ENCODE data around the gene CRADD. TPM values are rescaled to one million over a fixed set of nuclear protein-coding genes. Genes with fewer than 3 reads are reported as not detected.
"Not testable (repeated sequence)": the region's sequence is repeated elsewhere in the genome, so short reads cannot be mapped to it uniquely, and the experiment has no call there.

Gene CRADD
- total RNA-seq, 2 donors from 2014 or later = 9.6 to 10.1 TPM

GRCh38 chr12:93711502-93711901, 34.3 kb downstream of the CRADD start:
- not testable (repeated sequence) for DNase-seq (ENCODE audit: low spot score in 2 of 2); ATAC-seq; H3K27ac Mint-ChIP-seq
- Mint-ChIP-seq H3K9me3 (peaks cover 20 to 28% of the 10 kb centered on the region in 2 donors), H3K36me3 (peaks cover 19 to 41% of the 10 kb centered on the region in 2 donors)

DNA sequence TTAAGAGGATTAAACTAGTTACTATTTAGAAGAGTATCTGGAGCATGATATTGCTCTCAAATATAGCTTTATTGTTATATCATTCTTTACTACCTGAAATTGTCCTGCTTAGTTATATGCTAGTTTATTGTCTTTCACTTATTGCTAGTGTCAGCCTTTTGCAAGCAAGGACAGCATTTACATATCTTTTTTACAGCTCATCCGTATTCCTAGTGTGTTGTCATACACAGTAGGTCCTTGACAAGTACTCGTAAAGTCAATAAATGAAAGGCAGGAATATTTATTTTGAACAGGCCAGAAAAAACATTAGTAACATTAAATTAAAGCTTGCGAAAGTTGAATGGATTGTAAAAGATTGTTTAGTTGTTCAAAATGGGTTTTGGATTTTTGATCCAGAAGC, 35.0 kb downstream of the CRADD start:
- Mint-ChIP-seq H3K36me3 (peaks cover 19 to 37% of the 10 kb centered on the region in 2 donors), H3K27ac (no peak overlapping the region), H3K9me3 (peaks cover 20 to 28% of the 10 kb centered on the region in 2 donors)
- DNase-seq (ENCODE audit: low spot score in 2 of 2) (no peak), ATAC-seq (no peak)

GRCh38 chr12:93713060-93713459, 35.9 kb downstream of the CRADD start:
- H3K36me3 Mint-ChIP-seq = peaks cover 26 to 37% of the 10 kb centered on the region in 2 donors

DNA sequence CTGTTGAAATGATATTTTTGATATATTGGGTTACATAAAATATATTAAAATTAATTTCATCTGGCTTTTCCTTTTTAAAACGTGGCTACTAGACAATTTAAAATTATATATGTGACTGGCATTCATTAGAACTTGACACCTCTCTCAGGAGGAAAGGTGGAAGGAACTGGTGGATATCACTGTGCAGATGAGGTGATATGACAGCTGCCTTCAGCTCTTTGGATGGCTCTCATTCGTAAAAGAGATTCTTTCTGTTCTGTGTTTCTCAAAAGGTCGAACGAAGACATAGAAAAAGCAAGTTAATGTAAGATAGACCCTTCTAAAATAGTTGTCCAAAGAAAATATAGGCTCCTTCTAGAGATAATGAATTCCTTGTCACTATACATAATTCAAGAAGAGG, 36.6 kb downstream of the CRADD start:
- Mint-ChIP-seq H3K36me3 (peaks cover 28 to 37% of the 10 kb centered on the region in 2 donors), H3K9me3 (peaks cover 15 to 28% of the 10 kb centered on the region in 2 donors), H3K27ac (no peak overlapping the region)
- no peak for DNase-seq (ENCODE audit: low spot score in 2 of 2)
- no peak for ATAC-seq

More at GRCh38 chr12:93713060-93713459, 35.9 kb downstream of the CRADD start:
- DNase-seq (ENCODE audit: low spot score in 2 of 2) = no peak
- Mint-ChIP-seq H3K27ac (no peak overlapping the region), H3K9me3 (peaks cover 21 to 28% of the 10 kb centered on the region in 2 donors)
- no peak for ATAC-seq

DNA sequence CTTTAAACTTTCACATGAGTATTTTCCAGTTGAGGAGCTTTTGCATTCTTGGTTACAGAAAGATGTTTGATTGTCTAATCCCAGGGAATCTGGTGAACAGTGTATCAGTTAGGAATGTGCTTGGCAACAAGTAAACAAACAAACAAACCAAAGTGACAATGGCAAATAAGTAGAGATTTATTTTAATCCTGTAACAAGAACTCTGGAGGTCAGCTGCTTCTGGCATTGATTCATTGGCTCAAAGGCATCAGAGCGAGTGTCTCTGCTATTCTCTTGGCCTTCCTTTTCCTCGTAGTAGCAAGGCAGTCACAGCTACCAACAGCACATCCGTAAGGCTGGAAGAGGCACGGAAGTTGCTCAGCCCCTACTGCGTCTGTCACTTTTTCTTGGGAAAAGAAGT, 37.2 kb downstream of the CRADD start:
- H3K9me3 Mint-ChIP-seq = peaks cover 13 to 27% of the 10 kb centered on the region in 2 donors
- H3K27ac Mint-ChIP-seq = no peak overlapping the region
- DNase-seq (ENCODE audit: low spot score in 2 of 2) (no peak), ATAC-seq (no peak)
- peaks cover 27 to 32% of the 10 kb centered on the region in 2 donors for H3K36me3 Mint-ChIP-seq

GRCh38 chr12:93719710-93720109, 42.5 kb downstream of the CRADD start:
- ATAC-seq (no peak), DNase-seq (ENCODE audit: low spot score in 2 of 2) (no peak)
- peaks cover 21 to 28% of the 10 kb centered on the region in 2 donors for H3K9me3 Mint-ChIP-seq
- no peak overlapping the region for H3K27ac Mint-ChIP-seq
- H3K36me3 Mint-ChIP-seq = peaks cover 24 to 39% of the 10 kb centered on the region in 2 donors

- H3K9me3 Mint-ChIP-seq = peaks cover 21 to 23% of the 10 kb centered on the region in 2 donors
- H3K27ac Mint-ChIP-seq = no peak overlapping the region
- no peak for ATAC-seq
- DNase-seq (ENCODE audit: low spot score in 2 of 2) = no peak
- peaks cover 24 to 39% of the 10 kb centered on the region in 2 donors for H3K36me3 Mint-ChIP-seq
Observed at GRCh38 chr12:93720559-93720958, 43.4 kb downstream of the CRADD start.

- H3K36me3 Mint-ChIP-seq = peaks cover 24 to 39% of the 10 kb centered on the region in 2 donors
- ATAC-seq = no peak
- peaks cover 21 to 23% of the 10 kb centered on the region in 2 donors for H3K9me3 Mint-ChIP-seq
- no peak overlapping the region for H3K27ac Mint-ChIP-seq
- no peak for DNase-seq (ENCODE audit: low spot score in 2 of 2)
Observed at GRCh38 chr12:93722179-93722578, 45.0 kb downstream of the CRADD start.

DNA sequence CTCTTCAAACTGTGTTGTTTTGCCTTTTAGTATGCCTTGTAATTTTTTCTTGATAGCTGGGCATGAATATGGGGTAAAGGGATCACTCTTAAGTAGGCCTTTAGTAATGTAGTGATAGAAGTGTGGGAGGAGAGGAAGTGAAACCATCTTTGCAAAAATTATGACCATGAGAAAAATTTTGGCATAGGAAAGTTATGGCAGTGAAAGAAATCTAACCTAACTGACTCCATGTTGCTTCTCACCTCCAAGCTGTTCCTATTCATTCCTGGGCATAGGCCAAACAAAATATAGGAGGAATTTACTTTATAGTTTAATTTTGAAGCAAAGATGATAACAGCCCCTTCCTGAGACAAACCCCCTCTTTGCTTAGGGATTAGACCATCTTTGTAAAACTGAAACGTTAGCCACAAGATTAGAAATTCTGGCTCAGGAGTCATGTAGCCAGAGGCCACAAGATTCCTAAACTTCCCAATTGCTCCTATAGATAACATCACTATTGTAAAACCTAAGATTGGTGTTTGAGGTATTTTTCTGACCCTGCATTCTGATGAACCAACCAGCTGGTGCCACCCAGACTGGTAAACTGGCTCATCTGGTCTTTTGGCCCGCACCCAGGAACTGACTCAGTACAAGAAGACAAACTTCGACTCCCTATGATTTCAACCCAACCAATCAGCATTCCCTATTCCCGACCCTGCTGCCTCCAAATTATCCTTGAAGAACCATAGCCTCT, 45.8 kb downstream of the CRADD start:
- Mint-ChIP-seq H3K36me3 (peaks cover 17 to 31% of the 10 kb centered on the region in 2 donors), H3K27ac (no peak overlapping the region), H3K9me3 (peaks cover 17 to 19% of the 10 kb centered on the region in 2 donors)
- DNase-seq (ENCODE audit: low spot score in 2 of 2) = no peak
- no peak for ATAC-seq

DNA sequence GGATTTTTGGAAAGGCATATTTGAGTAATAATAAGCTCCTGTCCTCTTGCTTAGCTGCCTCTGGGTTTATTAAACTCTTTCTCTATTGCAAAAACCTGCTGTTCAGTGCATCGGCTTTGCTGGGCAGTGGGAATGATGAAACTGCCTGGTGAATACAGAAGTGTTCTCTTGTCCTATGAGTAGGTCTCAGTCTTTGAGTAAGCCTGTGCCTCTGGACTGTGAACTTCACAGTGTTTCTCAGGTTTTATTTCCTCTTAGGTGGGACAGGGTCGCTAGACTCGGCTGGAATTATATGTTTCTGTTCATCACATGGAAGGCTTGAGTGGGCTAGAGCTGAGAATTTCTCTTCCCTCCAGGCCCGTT, 46.4 kb downstream of the CRADD start:
- Mint-ChIP-seq H3K36me3 (peaks cover 12 to 26% of the 10 kb centered on the region in 2 donors), H3K9me3 (peaks cover 14 to 16% of the 10 kb centered on the region in 2 donors), H3K27ac (no peak overlapping the region)
- ATAC-seq (no peak), DNase-seq (ENCODE audit: low spot score in 2 of 2) (no peak)

DNA sequence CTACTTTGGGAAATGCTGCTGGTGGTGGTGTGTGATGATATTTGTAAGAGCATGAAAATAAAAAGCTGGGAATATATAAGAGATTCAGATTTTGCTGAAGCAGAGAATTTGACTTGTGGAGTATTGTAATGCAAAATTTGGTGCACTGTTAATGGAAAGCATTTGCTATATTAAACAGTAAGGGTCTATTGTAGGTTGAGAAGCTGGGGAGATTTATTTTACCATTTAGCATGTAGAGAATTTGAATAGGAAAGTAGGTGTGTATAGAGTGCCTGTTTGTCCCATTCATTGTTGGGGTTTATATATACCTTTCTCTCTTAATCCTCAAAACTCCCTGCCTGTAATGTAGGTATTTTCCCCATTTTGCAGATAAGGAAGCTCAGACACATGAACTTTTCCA, 48.4 kb downstream of the CRADD start:
- peaks cover 8 to 21% of the 10 kb centered on the region in 2 donors for H3K36me3 Mint-ChIP-seq
- H3K9me3 Mint-ChIP-seq = peaks cover 12 to 13% of the 10 kb centered on the region in 2 donors
- DNase-seq (ENCODE audit: low spot score in 2 of 2) (no peak), ATAC-seq (no peak)
- H3K27ac Mint-ChIP-seq = no peak overlapping the region

DNA sequence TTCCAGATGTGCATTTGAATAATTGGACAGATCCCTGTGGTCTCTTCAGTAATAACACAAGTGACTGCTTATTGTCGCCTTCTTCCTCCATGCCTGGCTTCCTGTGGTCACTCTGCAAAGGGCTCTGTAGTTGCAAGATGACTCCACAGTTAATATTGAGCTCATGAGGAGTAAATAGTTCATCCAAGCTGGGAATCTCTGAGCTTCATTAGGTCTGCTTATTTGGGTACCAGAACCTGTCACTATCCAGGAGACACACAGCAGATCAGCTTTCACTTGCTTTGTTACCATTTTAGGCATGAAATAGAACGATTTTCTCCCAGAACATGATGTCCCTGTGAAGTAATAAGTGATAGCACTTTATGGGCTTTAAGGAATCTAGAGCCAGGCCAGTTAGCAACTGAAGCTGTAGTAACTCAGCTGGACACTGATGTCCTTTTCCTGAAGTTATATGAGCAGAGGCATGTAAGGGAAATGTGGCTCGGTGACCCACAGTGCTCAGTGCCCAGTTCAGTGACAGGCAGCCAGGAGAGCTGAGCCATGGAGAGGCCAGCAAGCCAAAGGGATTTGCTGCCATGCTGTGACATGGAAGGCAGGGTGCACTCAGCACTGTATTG, 50.1 kb downstream of the CRADD start:
- peaks cover 5 to 6% of the 10 kb centered on the region in 2 donors for H3K9me3 Mint-ChIP-seq
- H3K27ac Mint-ChIP-seq = no peak overlapping the region
- no peak for ATAC-seq
- peaks cover 6 to 13% of the 10 kb centered on the region in 2 donors for H3K36me3 Mint-ChIP-seq
- DNase-seq (ENCODE audit: low spot score in 2 of 2) = no peak

DNA sequence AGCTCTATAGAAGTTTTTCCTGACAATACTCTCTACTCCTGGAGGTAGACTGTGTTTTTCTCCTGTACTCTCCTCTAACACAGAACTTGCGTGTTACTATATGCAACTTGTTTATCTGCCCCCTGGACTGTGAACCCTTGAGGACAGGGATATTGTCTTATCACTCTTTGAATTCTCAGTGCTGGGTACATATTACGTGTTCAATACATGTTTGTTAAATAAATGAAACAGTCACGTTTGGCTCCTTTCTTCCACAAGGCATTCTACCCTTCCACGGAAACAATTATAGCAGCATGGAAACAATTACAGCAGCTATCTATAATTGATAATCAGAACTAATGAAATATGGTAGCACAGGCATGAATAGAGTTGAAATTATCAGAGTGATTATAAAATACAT, 50.7 kb downstream of the CRADD start:
- DNase-seq (ENCODE audit: low spot score in 2 of 2) = no peak
- Mint-ChIP-seq H3K27ac (no peak overlapping the region), H3K9me3 (peaks cover 0 to under 1% of the 10 kb centered on the region in 2 donors), H3K36me3 (peaks cover 0 to 7% of the 10 kb centered on the region in 2 donors)
- ATAC-seq = no peak

GRCh38 chr12:93729934-93730333, 52.8 kb downstream of the CRADD start:
- no peak for DNase-seq (ENCODE audit: low spot score in 2 of 2)
- Mint-ChIP-seq H3K27ac (no peak overlapping the region), H3K9me3 (no peaks in the 10 kb centered on the region), H3K36me3 (peaks cover 0 to 5% of the 10 kb centered on the region in 2 donors)
- ATAC-seq = no peak

GRCh38 chr12:93733358-93733757, 56.2 kb downstream of the CRADD start:
- no peak for ATAC-seq

DNA sequence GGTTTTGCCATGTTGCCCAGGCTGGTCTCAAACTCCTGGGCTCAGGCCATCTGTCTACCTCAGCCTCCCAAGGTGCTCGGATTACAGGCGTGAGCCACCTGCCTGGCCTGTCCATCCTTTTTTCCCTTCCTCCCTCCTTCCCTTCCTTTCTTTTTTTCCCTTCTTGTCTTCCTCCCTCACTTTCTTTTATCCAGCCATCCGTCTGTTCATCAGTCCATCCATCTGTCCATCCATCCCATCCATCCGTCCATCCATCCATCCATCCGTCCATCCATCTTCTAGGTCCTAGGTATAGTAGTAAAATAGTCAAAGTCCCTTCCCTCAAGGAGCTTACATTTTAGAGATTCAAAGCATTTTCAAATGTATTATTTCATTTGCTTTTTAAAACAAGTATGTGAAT, 56.8 kb downstream of the CRADD start:
- Mint-ChIP-seq H3K9me3 (no peaks in the 10 kb centered on the region), H3K27ac (peak overlapping the region; percentile 27 to 48), H3K36me3 (peaks cover 0 to 7% of the 10 kb centered on the region in 2 donors)
- ATAC-seq (no peak), DNase-seq (ENCODE audit: low spot score in 2 of 2) (no peak)

More at GRCh38 chr12:93733358-93733757, 56.2 kb downstream of the CRADD start:
- Mint-ChIP-seq H3K9me3 (no peaks in the 10 kb centered on the region), H3K27ac (peak overlapping the region; percentile 16 to 48), H3K36me3 (peaks cover 0 to 7% of the 10 kb centered on the region in 2 donors)
- DNase-seq (ENCODE audit: low spot score in 2 of 2) = no peak

DNA sequence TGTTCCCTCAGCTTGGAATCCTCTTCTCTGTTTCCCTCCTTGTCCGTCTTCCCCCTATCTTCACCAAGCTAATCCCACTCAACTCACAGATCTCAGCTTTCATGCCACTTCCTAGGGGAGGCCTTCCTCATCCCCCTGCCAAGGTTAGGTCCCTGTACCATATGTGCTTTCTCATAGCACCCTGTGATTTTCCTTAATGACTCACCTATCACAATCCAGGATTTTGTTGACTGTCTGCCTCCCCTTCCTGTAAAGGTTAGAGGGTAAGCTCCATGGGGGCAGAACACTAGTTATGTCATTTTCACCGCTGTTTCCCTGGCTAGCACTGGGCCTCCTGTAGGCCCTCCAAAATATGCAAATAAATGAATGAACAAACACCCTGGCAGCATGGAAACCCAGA, 57.6 kb downstream of the CRADD start:
- peaks cover 0 to 7% of the 10 kb centered on the region in 2 donors for H3K36me3 Mint-ChIP-seq
- no peak overlapping the region for H3K27ac Mint-ChIP-seq
- DNase-seq (ENCODE audit: low spot score in 2 of 2) (no peak), ATAC-seq (no peak)
- H3K9me3 Mint-ChIP-seq = no peaks in the 10 kb centered on the region

Data from activated naive CD4-positive, alpha-beta T cell treated with anti-CD3 and anti-CD28 coated beads, Interleukin-2, amount 50 U/mL, for 72 hours (primary cell).